DND-41 (cell line): ENCODE results near the gene TTLL8.

Experiments used
- ATAC-seq: fragments of 200-7000 bp; cut with Tn5 transposase; 3 replicates; pipeline ENCODE4 v1.9.1; 2021; ENCODE audit warnings: low read depth; ENCODE audit not compliant: insufficient read depth
- DNase-seq: peaks from one replicate; pipeline ENCODE4 v3.0.0-alpha.2; 2020
- H2AFZ ChIP-seq: 2 replicates; pipeline ENCODE4 v1.6.0; 2012; ENCODE audit warnings: low read depth, low read length
- H3K27ac ChIP-seq: 2 replicates; pipeline ENCODE4 v1.5.1; 2012; ENCODE audit warnings: low read length, inconsistent platforms
- H3K27me3 ChIP-seq: fragments of 200-600 bp; sonication (generic); 2 replicates; pipeline ENCODE4 v1.6.0; 2012; ENCODE audit warnings: low read length, mild to moderate bottlenecking, inconsistent platforms; ENCODE audit not compliant: insufficient read depth, poor library complexity
- H3K36me3 ChIP-seq: 2 replicates; pipeline ENCODE4 v1.5.1; 2012; ENCODE audit warnings: low read length, inconsistent platforms; ENCODE audit not compliant: insufficient read depth
- H3K4me1 ChIP-seq: 2 replicates; pipeline ENCODE4 v1.5.1; 2012; ENCODE audit warnings: mild to moderate bottlenecking, low read length; ENCODE audit not compliant: insufficient read depth
- H3K4me2 ChIP-seq: 2 replicates; pipeline ENCODE4 v1.6.0; 2012; ENCODE audit warnings: mild to moderate bottlenecking, moderate library complexity, low read length, inconsistent platforms; ENCODE audit not compliant: insufficient read depth
- H3K4me3 ChIP-seq, 2 experiments: fragments of 200-600 bp in 1 of 2; shearing (Covaris generic) in 1 of 2; 2 replicates each; pipeline ENCODE4 v1.5.1; 2012 to 2016; ENCODE audit warnings: inconsistent platforms in 2 of 2, low read length in 2 of 2, mild to moderate bottlenecking in 2 of 2, low read depth in 1 of 2, moderate library complexity in 1 of 2
- H3K79me2 ChIP-seq: 2 replicates; pipeline ENCODE4 v1.6.0; 2012; ENCODE audit warnings: low read length, inconsistent platforms; ENCODE audit not compliant: insufficient read depth
- H3K9ac ChIP-seq: 2 replicates; pipeline ENCODE4 v1.6.0; 2012; ENCODE audit warnings: low read depth, mild to moderate bottlenecking, inconsistent platforms, low read length, moderate library complexity
- H3K9me3 ChIP-seq: 2 replicates; pipeline ENCODE4 v1.5.1; 2012; ENCODE audit warnings: low read length, moderate library complexity, mild to moderate bottlenecking, inconsistent platforms; ENCODE audit not compliant: insufficient read depth, severe bottlenecking
- H4K20me1 ChIP-seq: 2 replicates; pipeline ENCODE4 v1.6.0; 2012; ENCODE audit warnings: low read length; ENCODE audit not compliant: insufficient read depth
- CTCF ChIP-seq: IDR thresholded peaks from 2 replicates; pipeline ENCODE4 v1.5.1; 2012; ENCODE audit warnings: borderline replicate concordance, low read length, moderate library complexity, mild to moderate bottlenecking; ENCODE audit not compliant: poor library complexity, severe bottlenecking; ENCODE audit errors: extremely low read depth
- EZH2 ChIP-seq: IDR thresholded peaks from 3 replicates; pipeline ENCODE4 v1.6.1; 2012; ENCODE audit warnings: borderline replicate concordance, low read depth, mild to moderate bottlenecking, moderate library complexity, low read length, inconsistent platforms; ENCODE audit not compliant: severe bottlenecking

The TTLL8 gene

GRCh38 chr22:49971232-49972162 is 86.6 kb downstream of the TTLL8 start:
- Histone ChIP-seq H3K4me3 (peak overlapping the region; percentile 17 to 65; a peak in 3 of 4 replicates), H3K79me2 (no peaks in the 10 kb centered on the region), H3K4me1 (peaks cover 30% of the 10 kb centered on the region), H3K4me2 (peak overlapping the region; percentile 98), H2AFZ (peak overlapping the region; percentile 76), H3K9me3 (no peaks in the 10 kb centered on the region), H3K27ac (peak overlapping the region; percentile 63), H3K27me3 (no peaks in the 10 kb centered on the region), H4K20me1 (peaks cover 5% of the 10 kb centered on the region), H3K9ac (peak overlapping the region; percentile 82), H3K36me3 (no peaks in the 10 kb centered on the region)
- TF ChIP-seq EZH2, result no peak
- no peak for TF ChIP-seq CTCF
- DNase-seq (peak; percentile 80), ATAC-seq (peak; percentile 73)

- TF ChIP-seq EZH2 (no peak), CTCF (peak; percentile 31)
- peak; percentile 95 for DNase-seq
Measured at GRCh38 chr22:49970528-49971231, 87.4 kb downstream of the TTLL8 start.

GRCh38 chr22:49969751-49970527 is 88.2 kb downstream of the TTLL8 start:
- Histone ChIP-seq H3K9me3 (no peaks in the 10 kb centered on the region), H3K4me3 (no peak overlapping the region), H3K4me1 (peaks cover 30% of the 10 kb centered on the region), H4K20me1 (peaks cover 15% of the 10 kb centered on the region), H3K36me3 (no peaks in the 10 kb centered on the region; the same call in 1 of the 2 replicates), H3K27ac (peak overlapping the region; percentile 63), H2AFZ (no peak overlapping the region; the same call in 1 of the 2 replicates), H3K9ac (peak overlapping the region; percentile 22; the same call in 1 of the 2 replicates), H3K79me2 (no peaks in the 10 kb centered on the region), H3K27me3 (no peaks in the 10 kb centered on the region), H3K4me2 (peak overlapping the region; percentile 98)
- ATAC-seq (0 out of 3 replicates have a peak, but pooled peaks have one; percentile 1), DNase-seq (no peak)
- TF ChIP-seq EZH2, result no peak
- no peak for TF ChIP-seq CTCF

More at GRCh38 chr22:49970528-49971231, 87.4 kb downstream of the TTLL8 start:
- Histone ChIP-seq H3K4me1 (peaks cover 30% of the 10 kb centered on the region), H4K20me1 (peaks cover 12% of the 10 kb centered on the region), H3K9ac (peak overlapping the region; percentile 82), H3K27me3 (no peaks in the 10 kb centered on the region), H3K27ac (peak overlapping the region; percentile 63), H3K79me2 (no peaks in the 10 kb centered on the region), H2AFZ (peak overlapping the region; percentile 76), H3K9me3 (no peaks in the 10 kb centered on the region), H3K36me3 (no peaks in the 10 kb centered on the region), H3K4me2 (peak overlapping the region; percentile 98), H3K4me3 (peak overlapping the region; percentile 17 to 65; a peak in 3 of 4 replicates)
- ATAC-seq, result peak; percentile 91
